SK-N-SH treated with all-trans-retinoic acid at 6 μM for 48 hours (cell line): ENCODE data around the gene RADIL.

Experiments used
- ATAC-seq: fragments of 200-7000 bp; cut with Tn5 transposase; 3 replicates; pipeline ENCODE4 v1.9.1; 2020; ENCODE audit warnings: mild to moderate bottlenecking, moderate library complexity
- ARNTL ChIP-seq: fragments of 450-650 bp; formaldehyde crosslinking; IDR thresholded peaks from 2 replicates; pipeline ENCODE4 v1.5.0; 2020; ENCODE audit warnings: low read depth, mild to moderate bottlenecking, moderate library complexity, borderline replicate concordance
- BACH2 ChIP-seq: fragments of 250-450 bp; sonication (Bioruptor Pico); IDR thresholded peaks from 2 replicates; pipeline ENCODE4 v1.9.0; 2021; ENCODE audit warnings: mild to moderate bottlenecking, borderline replicate concordance
- CSDC2 ChIP-seq: fragments of 250-450 bp; sonication (Bioruptor Pico); IDR thresholded peaks from 2 replicates; pipeline ENCODE4 v1.5.0; 2020; ENCODE audit warnings: mild to moderate bottlenecking, moderate library complexity
- CSRNP3 ChIP-seq: fragments of 250-450 bp; sonication (Bioruptor Pico); IDR thresholded peaks from 2 replicates; pipeline ENCODE4 v1.5.1; 2021; ENCODE audit warnings: mild to moderate bottlenecking, moderate library complexity
- ESRRG ChIP-seq: fragments of 250-450 bp; sonication (Bioruptor Pico); IDR thresholded peaks from 2 replicates; pipeline ENCODE4 v1.6.1; 2021; ENCODE audit warnings: mild to moderate bottlenecking
- GLIS3 ChIP-seq: fragments of 250-450 bp; sonication (Bioruptor Pico); IDR thresholded peaks from 2 replicates; pipeline ENCODE4 v1.5.0; 2020; ENCODE audit warnings: mild to moderate bottlenecking, moderate library complexity
- ISL1 ChIP-seq: fragments of 250-450 bp; sonication (Bioruptor Pico); IDR thresholded peaks from 2 replicates; pipeline ENCODE4 v2.1.2; 2022; ENCODE audit warnings: mild to moderate bottlenecking, moderate library complexity
- OSR1 ChIP-seq: fragments of 250-450 bp; sonication (Bioruptor Pico); IDR thresholded peaks from 2 replicates; pipeline ENCODE4 v1.8.0; 2022; ENCODE audit warnings: moderate library complexity, mild to moderate bottlenecking, inconsistent platforms
- PATZ1 ChIP-seq: fragments of 250-450 bp; sonication (Bioruptor Pico); IDR thresholded peaks from 2 replicates; pipeline ENCODE4 v1.8.0; 2020; ENCODE audit warnings: mild to moderate bottlenecking, moderate library complexity, borderline replicate concordance
- POU6F1 ChIP-seq: fragments of 250-450 bp; sonication (Bioruptor Pico); IDR thresholded peaks from 2 replicates; pipeline ENCODE4 v1.8.0; 2021; ENCODE audit warnings: low read depth, mild to moderate bottlenecking, moderate library complexity, borderline replicate concordance
- PPARA ChIP-seq: fragments of 250-450 bp; sonication (Bioruptor Pico); IDR thresholded peaks from 2 replicates; pipeline ENCODE4 v1.5.0; 2020; ENCODE audit warnings: mild to moderate bottlenecking, borderline replicate concordance
- RARB ChIP-seq: fragments of 250-450 bp; sonication (Bioruptor Pico); IDR thresholded peaks from 2 replicates; pipeline ENCODE4 v1.8.0; 2021; ENCODE audit warnings: mild to moderate bottlenecking, moderate library complexity
- SNAI2 ChIP-seq: fragments of 250-450 bp; sonication (Bioruptor Pico); IDR thresholded peaks from 2 replicates; pipeline ENCODE4 v1.5.0; 2020; ENCODE audit warnings: mild to moderate bottlenecking, moderate library complexity
- TSHZ2 ChIP-seq: fragments of 250-450 bp; sonication (Bioruptor Pico); IDR thresholded peaks from 2 replicates; pipeline ENCODE4 v1.5.0; 2020; ENCODE audit warnings: mild to moderate bottlenecking, moderate library complexity
- ZC3H10 ChIP-seq: fragments of 250-450 bp; sonication (Bioruptor Pico); IDR thresholded peaks from 2 replicates; pipeline ENCODE4 v1.5.1; 2021; ENCODE audit warnings: mild to moderate bottlenecking, moderate library complexity
- ZFP30 ChIP-seq: fragments of 450-650 bp; formaldehyde crosslinking; IDR thresholded peaks from 2 replicates; pipeline ENCODE4 v1.5.0; 2022; ENCODE audit warnings: mild to moderate bottlenecking, moderate library complexity
- ZNF565 ChIP-seq: fragments of 450-650 bp; formaldehyde crosslinking; conservative IDR thresholded peaks from 2 replicates; pipeline ENCODE4 v1.5.0; 2020; ENCODE audit warnings: low read depth, mild to moderate bottlenecking, moderate library complexity
- ZNF70 ChIP-seq: fragments of 450-650 bp; formaldehyde crosslinking; IDR thresholded peaks from 2 replicates; pipeline ENCODE4 v1.5.0; 2020; ENCODE audit warnings: mild to moderate bottlenecking, moderate library complexity
- ZNF8 ChIP-seq: fragments of 450-650 bp; formaldehyde crosslinking; IDR thresholded peaks from 2 replicates; pipeline ENCODE4 v1.5.0; 2020; ENCODE audit warnings: mild to moderate bottlenecking, moderate library complexity

Gene RADIL

GRCh38 chr7:4814433-4814832 is 69.1 kb downstream of the RADIL start:
- TF ChIP-seq CSDC2 (CRISPR knock-in tag) (no peak), ZC3H10 (CRISPR knock-in tag) (no peak), ZNF70 (CRISPR knock-in tag) (no peak), GLIS3 (CRISPR knock-in tag) (no peak), PATZ1 (CRISPR knock-in tag) (no peak), CSRNP3 (no peak), ESRRG (CRISPR knock-in tag) (no peak), ZNF8 (no peak), ISL1 (CRISPR knock-in tag) (no peak), BACH2 (CRISPR knock-in tag) (no peak), SNAI2 (CRISPR knock-in tag) (no peak), PPARA (no peak)
- no peak for ATAC-seq

GRCh38 chr7:4809666-4810065 is 73.8 kb downstream of the RADIL start:
- no peak for TF ChIP-seq PPARA
- TF ChIP-seq CSRNP3: no peak
- TF ChIP-seq ISL1 (CRISPR knock-in tag): no peak
- TF ChIP-seq ESRRG (CRISPR knock-in tag): no peak
- TF ChIP-seq TSHZ2 (CRISPR knock-in tag): no peak
- no peak for TF ChIP-seq BACH2 (CRISPR knock-in tag)
- TF ChIP-seq, all 23 proteins: peak for 0
- no peak for ATAC-seq

- TF ChIP-seq OSR1 (no peak), CSRNP3 (no peak), PATZ1 (CRISPR knock-in tag) (no peak), CSDC2 (CRISPR knock-in tag) (no peak), PPARA (no peak), RARB (CRISPR knock-in tag) (no peak), ESRRG (CRISPR knock-in tag) (no peak), ZNF8 (no peak), ZNF70 (CRISPR knock-in tag) (no peak), SNAI2 (CRISPR knock-in tag) (no peak), ZFP30 (no peak)
- no peak for ATAC-seq
These were observed 74.4 kb downstream of the RADIL start for GRCh38 chr7:4809091-4809591.

- no peak for ATAC-seq
- TF ChIP-seq ZFP30: no peak
- no peak for TF ChIP-seq GLIS3 (CRISPR knock-in tag)
- TF ChIP-seq POU6F1 (CRISPR knock-in tag): no peak
- no peak for TF ChIP-seq ZNF565 (CRISPR knock-in tag)
- no peak for TF ChIP-seq PATZ1 (CRISPR knock-in tag)
- TF ChIP-seq ARNTL (CRISPR knock-in tag): no peak
- no peak for TF ChIP-seq ESRRG (CRISPR knock-in tag)
These were observed 75.0 kb downstream of the RADIL start for GRCh38 chr7:4808565-4808964.
